T-helper 22 cell (primary cell): ENCODE measurements around the gene RUBCNL.
"Not testable (repeated sequence)": the region's sequence is repeated elsewhere in the genome, so short reads cannot be mapped to it uniquely, and the experiment has no call there.

ENCODE experiments used
- DNase-seq: peaks from one replicate; pipeline ENCODE4 v3.0.0-alpha.2; 2020; ENCODE audit warnings: low read depth

Gene RUBCNL

DNA sequence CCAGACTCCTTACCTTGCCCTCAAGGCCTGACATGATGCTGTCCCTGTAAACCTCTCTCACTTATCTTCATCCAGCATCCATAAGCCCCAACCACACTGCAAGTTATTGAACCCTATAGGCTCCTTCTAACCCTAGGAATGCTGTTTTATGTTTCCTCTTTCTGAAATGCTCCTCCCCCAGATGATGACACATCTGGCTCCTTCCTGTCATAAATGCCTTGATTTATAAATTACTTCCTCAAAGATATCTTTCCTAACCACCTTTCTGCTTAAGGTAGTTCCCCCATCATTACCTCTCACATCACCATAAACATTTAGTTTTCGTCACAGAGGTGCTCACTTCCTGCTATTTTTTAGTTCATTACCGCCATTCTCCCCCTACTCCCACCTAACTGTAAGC is 12.3 kb downstream of the RUBCNL start:
- DNase-seq = no peak

GRCh38 chr13:46373623-46374022 is 13.4 kb downstream of the RUBCNL start:
- no peak for DNase-seq

DNA sequence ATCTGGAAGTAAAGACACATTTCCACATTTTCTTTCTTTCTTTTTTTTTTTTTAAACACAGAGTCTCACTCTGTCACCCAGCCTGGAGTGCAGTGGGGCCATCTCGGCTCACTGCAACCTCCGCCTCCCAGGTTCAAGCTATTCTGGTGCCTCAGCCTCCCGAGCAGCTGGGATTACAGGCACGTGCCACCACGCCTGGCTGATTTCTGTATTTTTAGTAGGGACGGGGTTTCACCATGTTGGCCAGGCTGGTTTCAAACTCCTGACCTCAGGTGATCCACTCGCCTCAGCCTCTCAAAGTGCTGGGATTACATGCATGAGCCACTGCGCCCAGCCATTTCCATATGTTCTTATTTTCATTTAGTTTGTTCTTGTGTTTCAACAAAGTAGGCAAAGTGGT is 14.1 kb downstream of the RUBCNL start:
- not testable (repeated sequence) for DNase-seq

DNA sequence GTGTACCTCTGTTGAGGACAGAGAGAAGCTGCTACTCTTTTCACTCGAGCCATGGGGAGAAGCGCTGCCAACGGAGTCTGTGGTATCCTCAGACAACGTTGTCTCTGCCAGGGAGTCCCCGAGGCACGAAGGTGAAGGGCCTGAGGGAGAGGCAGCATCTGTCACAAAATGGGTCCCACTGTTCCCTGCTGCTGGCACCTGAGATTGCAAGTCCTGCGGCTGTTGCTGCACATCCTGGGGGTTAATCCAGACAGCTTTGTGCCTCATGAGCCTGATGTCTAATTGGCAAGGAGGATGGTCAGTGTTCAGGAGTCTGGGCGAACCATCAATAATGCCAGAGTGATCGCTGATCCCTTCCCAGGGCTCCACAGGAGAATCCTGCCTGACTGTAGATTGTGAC is 15.0 kb downstream of the RUBCNL start:
- no peak for DNase-seq

- DNase-seq = no peak
These were observed 17.4 kb downstream of the RUBCNL start for GRCh38 chr13:46369506-46370277.

GRCh38 chr13:46367617-46368327 is 19.3 kb downstream of the RUBCNL start:
- no peak for DNase-seq

GRCh38 chr13:46361276-46361934 is 25.6 kb downstream of the RUBCNL start:
- no peak for DNase-seq

GRCh38 chr13:46360604-46361003 is 26.4 kb downstream of the RUBCNL start:
- DNase-seq = no peak

GRCh38 chr13:46359714-46360113 is 27.3 kb downstream of the RUBCNL start:
- DNase-seq = no peak

DNA sequence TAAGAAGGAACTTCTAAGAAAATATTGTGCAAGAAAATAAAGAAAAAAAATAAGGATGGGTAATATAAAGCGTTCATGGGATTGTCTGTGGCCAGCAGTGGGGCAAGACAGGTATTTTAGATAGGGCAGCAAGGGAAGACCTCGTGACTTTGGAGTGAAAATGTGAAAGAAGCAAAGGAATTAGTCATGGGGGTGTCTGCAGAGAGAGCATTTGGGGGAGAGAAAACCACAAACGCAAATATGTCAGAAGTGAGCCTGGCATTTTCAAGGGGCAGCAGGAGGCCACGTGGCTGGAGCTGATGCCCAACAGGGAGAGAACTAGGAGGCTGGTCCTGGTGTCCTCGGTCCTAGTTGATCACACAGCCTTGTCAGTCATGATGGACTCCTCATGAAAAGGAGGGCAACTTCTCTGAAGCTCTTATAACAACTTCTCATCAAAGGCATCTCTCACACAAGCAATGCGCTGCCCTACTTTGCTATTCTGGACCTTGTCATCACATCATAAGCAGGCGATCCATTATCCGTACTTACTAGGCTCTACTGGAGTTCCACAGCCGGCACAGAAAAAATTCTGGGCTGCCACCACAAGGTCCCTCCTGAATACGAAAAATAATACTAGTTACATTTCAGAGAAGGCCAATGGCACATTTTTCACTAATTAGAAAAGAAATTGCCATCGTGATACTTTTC is 31.0 kb downstream of the RUBCNL start:
- DNase-seq = no peak

DNA sequence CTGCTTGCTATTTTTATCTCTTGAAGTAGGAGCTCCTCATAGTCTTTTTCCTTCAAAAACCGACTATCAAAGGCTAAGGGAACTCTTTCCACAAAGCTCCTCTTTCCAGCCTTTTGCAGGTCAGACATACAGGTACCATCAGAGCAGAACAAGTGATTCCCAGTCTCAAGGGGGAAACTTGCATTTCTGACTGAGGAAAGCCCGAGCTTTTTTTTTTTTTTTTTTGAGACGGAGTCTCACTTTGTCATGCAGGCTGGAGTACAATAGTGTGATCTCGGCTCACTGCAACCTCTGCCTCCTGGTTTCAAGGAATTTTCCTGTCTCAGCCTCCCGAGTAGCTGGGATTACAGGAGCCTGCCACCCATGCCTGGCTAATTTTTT is 32.0 kb downstream of the RUBCNL start:
- DNase-seq = no peak

DNA sequence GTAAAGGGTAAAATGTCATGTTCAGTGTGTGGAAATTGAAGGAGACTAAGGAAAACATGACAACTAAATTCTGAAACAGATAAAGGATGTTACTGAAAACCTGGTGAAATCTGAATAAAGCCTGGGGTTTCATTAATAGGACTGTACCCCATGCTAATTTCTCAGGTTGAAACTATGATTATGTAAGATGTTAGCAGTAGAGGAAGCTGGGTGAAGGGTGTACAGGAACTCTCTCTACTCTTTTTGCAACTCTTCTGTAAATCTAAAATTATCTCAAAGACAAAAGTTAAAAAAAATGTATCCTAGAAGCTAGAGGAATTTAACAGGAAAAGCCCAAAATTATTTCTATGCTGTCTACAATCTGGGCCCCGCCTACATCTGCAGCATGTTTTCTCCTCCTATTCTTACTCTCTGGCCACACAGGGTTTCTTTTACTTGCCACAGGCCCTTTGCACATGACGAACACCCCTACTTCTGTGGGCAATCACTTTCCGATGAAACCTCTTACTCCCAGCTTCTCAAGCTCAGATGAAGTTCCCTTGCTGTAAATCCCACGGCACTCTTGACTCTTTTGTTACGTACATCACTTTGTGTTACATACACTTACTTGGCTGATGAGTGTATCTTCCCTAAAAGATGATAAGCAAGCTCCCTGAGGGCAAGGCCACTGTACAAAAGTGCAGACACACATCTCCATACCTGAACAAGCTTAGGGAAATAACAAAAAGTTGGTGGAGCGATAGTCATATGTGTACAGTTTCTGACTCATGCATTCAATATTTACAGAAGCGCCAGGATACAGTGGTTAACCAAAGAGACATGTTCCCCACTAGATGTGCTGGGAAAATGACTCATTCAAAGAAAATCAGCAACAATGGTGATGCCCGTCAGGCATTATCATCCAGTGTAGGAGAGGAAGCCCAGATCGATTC is 32.6 kb downstream of the RUBCNL start:
- no peak for DNase-seq

DNA sequence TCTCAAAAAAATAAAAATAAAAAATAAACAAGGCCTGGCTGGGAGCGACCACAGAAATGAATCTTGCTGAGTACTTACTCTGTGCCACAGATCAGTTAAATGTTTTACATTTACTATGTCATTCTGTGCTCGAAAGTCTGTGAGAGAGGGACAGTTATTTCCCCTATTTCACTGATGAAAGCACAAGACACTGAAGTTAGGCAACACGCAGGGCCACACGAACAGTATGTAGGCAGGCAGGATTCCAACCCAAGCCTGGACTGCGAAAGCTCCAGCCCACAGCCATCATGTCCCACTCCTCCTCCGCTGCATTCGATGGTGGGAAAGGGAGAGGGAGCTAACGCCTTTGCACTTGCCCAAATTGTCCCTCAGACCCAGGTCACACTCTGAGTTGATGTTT is 34.2 kb downstream of the RUBCNL start:
- no peak for DNase-seq

DNA sequence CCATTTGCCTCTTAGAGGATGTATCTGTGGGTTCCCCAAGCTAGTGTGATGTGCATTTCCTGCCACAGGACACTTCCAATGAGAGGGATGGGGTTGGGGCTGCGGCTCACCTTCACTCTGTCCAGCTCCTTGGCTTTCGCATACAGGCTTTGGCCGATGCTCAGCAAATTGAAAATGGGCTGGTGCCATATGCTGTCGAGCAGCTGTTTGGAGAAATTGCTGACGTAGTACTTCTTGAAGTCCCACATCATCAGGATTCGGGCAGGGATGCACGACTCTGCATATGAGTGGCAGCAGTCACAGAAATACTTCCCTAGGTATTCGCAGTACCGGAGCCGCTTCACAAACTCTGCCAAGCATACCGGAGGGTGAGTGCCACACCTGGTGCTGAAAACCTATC is 37.0 kb downstream of the RUBCNL start:
- no peak for DNase-seq

DNA sequence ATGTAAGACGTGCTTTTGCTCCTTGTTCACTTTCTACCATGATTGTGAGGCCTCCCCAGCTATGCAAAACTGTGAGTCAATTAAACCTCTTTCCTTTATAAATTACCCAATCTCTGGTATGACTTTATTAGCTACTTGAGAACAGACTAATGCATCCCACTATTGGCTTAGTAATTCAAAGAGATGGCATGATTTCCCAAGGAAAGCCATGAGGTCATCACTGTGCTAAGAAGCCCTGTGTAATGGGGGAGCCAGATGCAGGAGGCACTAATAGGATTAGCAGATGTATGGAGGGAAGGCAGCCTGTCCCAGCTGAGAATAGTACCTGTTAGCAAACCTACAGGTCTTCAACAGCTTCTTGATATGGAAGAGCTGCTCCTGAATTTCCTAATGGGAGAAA is 38.1 kb downstream of the RUBCNL start:
- DNase-seq = no peak

- DNase-seq = no peak
These were observed 39.8 kb downstream of the RUBCNL start for GRCh38 chr13:46347277-46347676.

- no peak for DNase-seq
These were observed 41.2 kb downstream of the RUBCNL start for GRCh38 chr13:46345866-46346265.

GRCh38 chr13:46345398-46345797 is 41.7 kb downstream of the RUBCNL start:
- no peak for DNase-seq

GRCh38 chr13:46343279-46343994 is 43.6 kb downstream of the RUBCNL start:
- DNase-seq = no peak

DNA sequence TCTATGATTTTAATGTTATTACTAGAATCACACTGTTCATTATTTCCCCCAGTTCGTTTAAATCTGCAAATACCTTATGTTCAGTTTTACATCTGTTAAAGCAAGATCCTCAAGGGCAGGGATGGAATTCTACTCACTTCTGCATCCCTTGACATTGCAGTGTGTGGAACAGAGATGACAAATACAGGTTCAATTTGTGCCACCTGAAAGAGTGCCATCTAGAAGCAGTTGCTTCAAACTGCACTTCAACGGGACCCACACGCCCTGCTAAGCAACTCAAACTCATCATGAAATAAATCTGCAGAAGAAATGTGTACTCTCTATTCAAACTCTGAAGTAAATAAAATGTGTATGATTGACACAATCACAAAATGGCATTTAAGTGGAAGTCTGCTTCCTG is 44.5 kb downstream of the RUBCNL start:
- DNase-seq = no peak
